GM12878 (cell line): ENCODE data around the gene CASS4. TPM values are rescaled to one million over a fixed set of nuclear protein-coding genes. Genes with fewer than 3 reads are reported as not detected.

Experiments
- ATAC-seq: fragments of 200-7000 bp; cut with Tn5 transposase; 3 replicates; pipeline ENCODE4 v1.9.1; 2020; ENCODE audit warnings: mild to moderate bottlenecking, moderate library complexity
- BruUV-seq: library from RNA; stranded (reverse); fragments of 400-500 nt; replicated peaks from 2 replicates; lab custom pipeline; 2021; lab: Mats Ljungman, UMichigan
- CTCF ChIA-PET: fragments of 300-600 bp; sonication (Branson Sonifier 250); formaldehyde crosslinking; extraction: SDS; loops from one replicate; lab custom pipeline; 2021; ENCODE audit warnings: inconsistent platforms; lab: Yijun Ruan, JAX
- POLR2A ChIA-PET: fragments of 350-600 bp; formaldehyde crosslinking; extraction: SDS; loops from one replicate; lab custom pipeline; 2021; ENCODE audit warnings: inconsistent platforms; lab: Charles Lee
- RAD21 ChIA-PET: fragments of 300-600 bp; sonication (Branson Sonifier 250); formaldehyde crosslinking; loops from one replicate; lab custom pipeline; 2023; ENCODE audit warnings: antibody characterized with exemption; ENCODE audit not compliant: unreplicated experiment; lab: Charles Lee
- SMC1A ChIA-PET: fragments of 300-600 bp; sonication (Branson Sonifier 250); formaldehyde crosslinking; loops from one replicate; lab custom pipeline; 2023; ENCODE audit not compliant: unreplicated experiment, uncharacterized antibody; lab: Charles Lee
- DNase-seq: peaks from one replicate; pipeline ENCODE4 v3.0.0-alpha.2; 2011; ENCODE audit warnings: low read depth, low spot score
- FAIRE-seq: peaks from 3 replicates; lab custom pipeline; 2011; peaks lifted over from hg19 to GRCh38; lab: Jason Lieb, UNC
- H2AFZ ChIP-seq: 2 replicates; pipeline ENCODE4 v1.6.0; 2011; ENCODE audit warnings: low read depth, low read length, control low read depth; ENCODE audit not compliant: control insufficient read depth
- H3K27ac ChIP-seq: 2 replicates; pipeline ENCODE4 v1.5.1; 2011; ENCODE audit warnings: control low read depth; ENCODE audit not compliant: control insufficient read depth, insufficient read depth
- H3K27me3 ChIP-seq, 2 experiments: replicated peaks in 1 of 2; 2 replicates each; pipeline versions ENCODE4 v1.6.0 to v1.6.1; 2011; ENCODE audit warnings: low read length in 1 of 2; ENCODE audit not compliant: control insufficient read depth in 2 of 2, insufficient read depth in 2 of 2
- H3K36me3 ChIP-seq, 2 experiments: 2 replicates each; pipeline ENCODE4 v1.5.1; 2011; ENCODE audit warnings: low read length in 1 of 2; ENCODE audit not compliant: control insufficient read depth in 2 of 2, insufficient read depth in 2 of 2
- H3K4me1 ChIP-seq: 2 replicates; pipeline ENCODE4 v1.6.1; 2011; ENCODE audit warnings: mild to moderate bottlenecking, low read length, moderate library complexity, mixed read lengths; ENCODE audit not compliant: control insufficient read depth, insufficient read depth
- H3K4me2 ChIP-seq: 2 replicates; pipeline ENCODE4 v1.6.0; 2011; ENCODE audit warnings: control low read depth; ENCODE audit not compliant: control insufficient read depth, insufficient read depth
- H3K4me3 ChIP-seq: fragments of 200-600 bp; sonication (generic); 2 replicates; pipeline ENCODE4 v1.5.1; 2016
- H3K79me2 ChIP-seq: 2 replicates; pipeline ENCODE4 v1.6.0; 2011; ENCODE audit warnings: low read length; ENCODE audit not compliant: control insufficient read depth, insufficient read depth
- H3K9ac ChIP-seq: 2 replicates; pipeline ENCODE4 v1.8.0; 2011; ENCODE audit warnings: low read length, control low read depth, mixed read lengths; ENCODE audit not compliant: control insufficient read depth, insufficient read depth
- H3K9me3 ChIP-seq: replicated peaks from 3 replicates; pipeline ENCODE4 v1.5.1; 2011; ENCODE audit warnings: mild to moderate bottlenecking, low read length; ENCODE audit not compliant: control insufficient read depth, insufficient read depth
- H4K20me1 ChIP-seq: 2 replicates; pipeline ENCODE4 v1.6.0; 2011; ENCODE audit not compliant: control insufficient read depth, insufficient read depth
- BCL11A ChIP-seq: IDR thresholded peaks from 2 replicates; pipeline ENCODE4 v1.6.1; 2011; ENCODE audit warnings: low read depth, low read length
- CBX3 ChIP-seq: fragments of 200-600 bp; sonication (generic); IDR thresholded peaks from 2 replicates; pipeline ENCODE4 v1.6.1; 2016; ENCODE audit warnings: low read depth, borderline replicate concordance
- HDGF ChIP-seq: fragments of 450-650 bp; IDR thresholded peaks from 2 replicates; pipeline ENCODE4 v1.6.1; 2016; ENCODE audit warnings: antibody characterized with exemption
- JUNB ChIP-seq: IDR thresholded peaks from 2 replicates; pipeline ENCODE4 v1.6.1; 2016; ENCODE audit warnings: antibody characterized with exemption, mild to moderate bottlenecking
- MEF2A ChIP-seq: IDR thresholded peaks from 2 replicates; pipeline ENCODE4 v1.6.1; 2011; ENCODE audit warnings: low read depth, mild to moderate bottlenecking, low read length, moderate library complexity; ENCODE audit not compliant: insufficient read depth
- NBN ChIP-seq: fragments of 450-650 bp; IDR thresholded peaks from 2 replicates; pipeline ENCODE4 v1.6.1; 2016
- NFYA ChIP-seq: IDR thresholded peaks from 2 replicates; pipeline ENCODE4 v1.6.1; 2011; ENCODE audit warnings: low read depth, mild to moderate bottlenecking, low read length, improper control_type of control experiment, borderline replicate concordance
- NRF1 ChIP-seq: conservative IDR thresholded peaks from 2 replicates; pipeline ENCODE4 v1.6.1; 2011; ENCODE audit warnings: mild to moderate bottlenecking, low read depth, low read length, improper control_type of control experiment
- POLR2AphosphoS5 ChIP-seq: IDR thresholded peaks from 2 replicates; pipeline ENCODE4 v1.6.1; 2011; ENCODE audit warnings: mild to moderate bottlenecking, low read length, inconsistent platforms
- RUNX3 ChIP-seq: IDR thresholded peaks from 2 replicates; pipeline ENCODE4 v1.6.1; 2012; ENCODE audit warnings: low read length, inconsistent platforms
- TCF12 ChIP-seq: IDR thresholded peaks from 2 replicates; pipeline ENCODE4 v1.6.1; 2011; ENCODE audit warnings: low read depth, mild to moderate bottlenecking, low read length
- WGBS: methylation state at CpG from one replicate; pipeline ENCODE4 v1.1.6; 2016; ENCODE audit warnings: low lambda C conversion rate; ENCODE audit not compliant: insufficient replicate concordance, insufficient coverage; ENCODE audit errors: missing lambda C conversion rate; 5-methylcytosine and 5-hydroxymethylcytosine counted together
- in situ Hi-C: fragments of 300-500 bp; cut with MboI; formaldehyde crosslinking; loops from 9 replicates; pipeline ENCODE4 v1.14.3; 2018; ENCODE audit warnings: mixed read lengths
- intact Hi-C: fragments of 100-400 bp; cut with micrococcal nuclease; formaldehyde crosslinking; loops from one replicate; pipeline ENCODE4 v1.14.2; 2022; ENCODE audit not compliant: unreplicated experiment
- polyA plus RNA-seq, 11 experiments: library from polyadenylated mRNA; depleted of rRNA in 4 of 11; unstranded in 6 of 11; stranded (reverse) in 5 of 11; fragments of >200 nt; fragmentation: Nextera tagmentation in 4 of 11; fragmentation: Illumina TruSeq in 1 of 11; extraction: Ambion mirVana in 4 of 11; extraction: Trizol in 1 of 11; gene quantifications; 1 replicate in 1 of 11; 2 replicates in 10 of 11; pipeline versions ENCODE4 v1.2.1 to v1.2.3, GENCODE V29; 2011 to 2016; ENCODE audit warnings: inconsistent platforms in 2 of 11, missing spikeins in 2 of 11, low read depth in 1 of 11
- total RNA-seq, 4 experiments: library from RNA; depleted of rRNA in 3 of 4; stranded (reverse); fragments of >200 nt in 3 of 4; fragmentation: Illumina TruSeq in 1 of 4; extraction: Trizol in 1 of 4; gene quantifications; 2 replicates each; pipeline versions ENCODE4 v1.2.1 to v1.2.3, GENCODE V29; 2013 to 2021
- TF ChIP-seq, protein P1 (sequence below): fragments of 450-650 bp; IDR thresholded peaks from 2 replicates; pipeline ENCODE4 v1.6.1; 2017; ENCODE audit warnings: antibody characterized with exemption, mild to moderate bottlenecking, moderate library complexity
- TF ChIP-seq, protein P2 (sequence below): fragments of 450-650 bp; formaldehyde crosslinking; IDR thresholded peaks from 2 replicates; pipeline ENCODE4 v1.4.0; 2022; ENCODE audit warnings: mild to moderate bottlenecking, moderate library complexity

Gene CASS4
- total and polyA plus RNA-seq, 10 of the 15 experiments (the other 5 are each of a cell fraction or from before 2014, with no cell fraction given): 0.04 to 0.24 (median 0.11) TPM; not detected in 1

DNA sequence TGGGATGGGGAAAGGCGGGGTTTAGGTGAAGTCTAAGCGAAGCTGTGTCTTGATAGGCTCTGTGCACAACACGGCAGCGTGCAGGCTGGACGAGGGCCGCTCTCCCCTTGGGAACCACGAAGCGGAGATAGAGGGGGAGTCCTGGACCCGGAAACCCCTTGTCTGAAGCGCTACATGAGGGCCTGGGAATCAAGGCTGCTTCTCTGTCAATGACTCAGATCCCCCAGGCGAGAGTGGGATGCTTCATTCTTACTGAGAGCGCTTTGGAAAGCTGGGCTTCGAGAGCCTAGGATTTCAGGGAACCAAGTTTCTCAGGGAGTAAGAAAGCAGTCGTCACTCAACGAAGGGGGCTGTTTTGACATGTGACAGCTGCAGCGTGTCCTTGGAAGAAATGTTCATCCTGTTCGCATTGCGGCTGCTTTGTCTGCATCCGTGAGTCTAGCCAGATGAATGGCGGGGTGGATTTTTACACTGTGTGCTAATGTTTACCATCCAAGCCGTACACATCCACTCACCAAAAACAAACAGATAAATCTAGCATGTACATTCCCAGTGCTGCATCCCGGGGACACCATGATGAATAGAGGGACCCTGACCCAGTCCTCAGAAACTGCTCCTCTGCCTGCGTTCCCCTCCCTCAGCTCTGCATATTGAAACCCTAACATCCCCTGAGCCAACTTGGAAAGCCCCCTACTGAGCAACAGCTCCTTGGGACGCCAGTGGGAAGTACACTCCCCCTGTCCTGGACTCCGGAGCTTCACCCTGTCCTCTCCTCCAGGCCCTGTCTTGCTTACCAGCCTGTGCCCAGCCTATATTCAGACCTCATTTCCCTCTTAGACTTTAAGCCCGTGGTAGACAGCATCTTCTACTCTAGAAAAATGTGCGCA lies 31.8 kb downstream of the CASS4 start:
- CTCF ChIA-PET: interaction anchor here (1.3 kb wide), 1 partner anchor 10 kb away, joined by 4 read pairs; no protein-coding TSS in a partner anchor
- H3K4me2 ChIP-seq: no peak overlapping the region
- 84% methylated on average over 27 of the region's 27 CpGs for WGBS
- SMC1A ChIA-PET: interaction anchor here (0.9 to 2.7 kb wide), 3 partner anchors 8 to 32 kb away, joined by 3 to 21 read pairs (median 3); partner anchors contain the start of gene CASS4
- no TSS peak for BruUV-seq
- no peaks in the 10 kb centered on the region for H4K20me1 ChIP-seq
- FAIRE-seq (no peak), DNase-seq (no peak), ATAC-seq (no peak)
- RAD21 ChIA-PET: no interaction called here
- no peaks in the 10 kb centered on the region for H3K36me3 ChIP-seq
- peaks cover 20% of the 10 kb centered on the region for H3K4me1 ChIP-seq
- H3K9ac ChIP-seq: no peak overlapping the region
- H2AFZ ChIP-seq: no peak overlapping the region
- no peak overlapping the region for H3K27ac ChIP-seq
- POLR2A ChIA-PET: interaction anchor here (2.3 kb wide), 1 partner anchor 10 kb away, joined by 20 read pairs; no protein-coding TSS in a partner anchor
- no peaks in the 10 kb centered on the region for H3K79me2 ChIP-seq
- H3K9me3 ChIP-seq: no peaks in the 10 kb centered on the region
- in situ Hi-C loops (no loop called here), intact Hi-C loops (no loop called here)
- no peaks in the 10 kb centered on the region for H3K27me3 ChIP-seq
- H3K4me3 ChIP-seq: no peak overlapping the region
- no peak for TF ChIP-seq RUNX3
- TF ChIP-seq, protein P1, sequence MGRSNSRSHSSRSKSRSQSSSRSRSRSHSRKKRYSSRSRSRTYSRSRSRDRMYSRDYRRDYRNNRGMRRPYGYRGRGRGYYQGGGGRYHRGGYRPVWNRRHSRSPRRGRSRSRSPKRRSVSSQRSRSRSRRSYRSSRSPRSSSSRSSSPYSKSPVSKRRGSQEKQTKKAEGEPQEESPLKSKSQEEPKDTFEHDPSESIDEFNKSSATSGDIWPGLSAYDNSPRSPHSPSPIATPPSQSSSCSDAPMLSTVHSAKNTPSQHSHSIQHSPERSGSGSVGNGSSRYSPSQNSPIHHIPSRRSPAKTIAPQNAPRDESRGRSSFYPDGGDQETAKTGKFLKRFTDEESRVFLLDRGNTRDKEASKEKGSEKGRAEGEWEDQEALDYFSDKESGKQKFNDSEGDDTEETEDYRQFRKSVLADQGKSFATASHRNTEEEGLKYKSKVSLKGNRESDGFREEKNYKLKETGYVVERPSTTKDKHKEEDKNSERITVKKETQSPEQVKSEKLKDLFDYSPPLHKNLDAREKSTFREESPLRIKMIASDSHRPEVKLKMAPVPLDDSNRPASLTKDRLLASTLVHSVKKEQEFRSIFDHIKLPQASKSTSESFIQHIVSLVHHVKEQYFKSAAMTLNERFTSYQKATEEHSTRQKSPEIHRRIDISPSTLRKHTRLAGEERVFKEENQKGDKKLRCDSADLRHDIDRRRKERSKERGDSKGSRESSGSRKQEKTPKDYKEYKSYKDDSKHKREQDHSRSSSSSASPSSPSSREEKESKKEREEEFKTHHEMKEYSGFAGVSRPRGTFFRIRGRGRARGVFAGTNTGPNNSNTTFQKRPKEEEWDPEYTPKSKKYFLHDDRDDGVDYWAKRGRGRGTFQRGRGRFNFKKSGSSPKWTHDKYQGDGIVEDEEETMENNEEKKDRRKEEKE: no peak
- no peak for TF ChIP-seq MEF2A
- no peak for TF ChIP-seq BCL11A
- TF ChIP-seq CBX3: no peak
- no peak for TF ChIP-seq NFYA
- no peak for TF ChIP-seq JUNB
- TF ChIP-seq, protein P2, sequence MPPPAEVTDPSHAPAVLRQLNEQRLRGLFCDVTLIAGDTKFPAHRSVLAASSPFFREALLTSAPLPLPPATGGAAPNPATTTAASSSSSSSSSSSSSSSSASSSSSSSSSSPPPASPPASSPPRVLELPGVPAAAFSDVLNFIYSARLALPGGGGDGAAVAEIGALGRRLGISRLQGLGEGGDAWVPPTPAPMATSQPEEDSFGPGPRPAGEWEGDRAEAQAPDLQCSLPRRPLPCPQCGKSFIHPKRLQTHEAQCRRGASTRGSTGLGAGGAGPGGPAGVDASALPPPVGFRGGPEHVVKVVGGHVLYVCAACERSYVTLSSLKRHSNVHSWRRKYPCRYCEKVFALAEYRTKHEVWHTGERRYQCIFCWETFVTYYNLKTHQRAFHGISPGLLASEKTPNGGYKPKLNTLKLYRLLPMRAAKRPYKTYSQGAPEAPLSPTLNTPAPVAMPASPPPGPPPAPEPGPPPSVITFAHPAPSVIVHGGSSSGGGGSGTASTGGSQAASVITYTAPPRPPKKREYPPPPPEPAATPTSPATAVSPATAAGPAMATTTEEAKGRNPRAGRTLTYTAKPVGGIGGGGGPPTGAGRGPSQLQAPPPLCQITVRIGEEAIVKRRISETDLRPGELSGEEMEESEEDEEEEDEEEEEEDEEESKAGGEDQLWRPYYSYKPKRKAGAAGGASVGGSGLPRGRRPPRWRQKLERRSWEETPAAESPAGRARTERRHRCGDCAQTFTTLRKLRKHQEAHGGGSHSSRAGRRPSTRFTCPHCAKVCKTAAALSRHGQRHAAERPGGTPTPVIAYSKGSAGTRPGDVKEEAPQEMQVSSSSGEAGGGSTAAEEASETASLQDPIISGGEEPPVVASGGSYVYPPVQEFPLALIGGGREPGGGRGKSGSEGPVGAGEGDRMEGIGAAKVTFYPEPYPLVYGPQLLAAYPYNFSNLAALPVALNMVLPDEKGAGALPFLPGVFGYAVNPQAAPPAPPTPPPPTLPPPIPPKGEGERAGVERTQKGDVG (CRISPR knock-in tag): no peak
- no peak for TF ChIP-seq TCF12
- TF ChIP-seq NBN: no peak
- TF ChIP-seq NRF1: no peak
- no peak for TF ChIP-seq POLR2AphosphoS5
- no peak for TF ChIP-seq HDGF
